Stimulated activated CD4-positive, alpha-beta T cell treated with anti-CD3 and anti-CD28 coated beads, Interleukin-1b, Interleukin-23, amount 100 ng/mL, for 4 hours (primary cell): ENCODE results near the gene REG3G.

ENCODE experiments used
- DNase-seq, 2 donors: peaks; one replicate each; pipeline ENCODE4 v3.0.0-alpha.2; 2020; ENCODE audit warnings: low read depth in 2 of 2

The REG3G gene

GRCh38 chr2:79025421-79025820 lies at the start of gene REG3G:
REG3G (plus strand) TSS chr2:79025702; CDS start chr2:79026094, 392 bp downstream.
- no peak for DNase-seq

GRCh38 chr2:78977661-78978145 lies 47.8 kb upstream of the REG3G start:
- no peak for DNase-seq

DNA sequence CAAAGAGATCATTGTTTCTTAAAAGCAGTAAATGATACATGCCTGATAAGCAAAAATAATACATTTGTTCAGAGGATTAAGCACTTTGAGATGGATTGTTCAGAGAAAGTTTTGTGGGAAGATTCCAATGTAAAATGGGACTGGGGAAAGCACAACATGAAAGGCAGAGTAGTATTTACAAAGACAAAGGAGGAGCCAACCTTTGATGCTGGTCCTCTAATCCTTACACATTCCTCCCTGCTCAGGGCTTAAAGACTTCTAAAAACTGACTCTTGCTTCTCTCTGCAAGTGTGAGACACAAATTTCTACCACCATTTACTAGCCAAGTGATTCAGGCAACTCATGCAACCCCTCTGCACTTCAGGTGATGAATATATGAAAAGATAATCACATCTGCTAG lies 47.2 kb upstream of the REG3G start:
- no peak for DNase-seq

GRCh38 chr2:78979380-78980151 lies 45.9 kb upstream of the REG3G start:
- DNase-seq: no peak

GRCh38 chr2:78980152-78980465 lies 45.4 kb upstream of the REG3G start:
- DNase-seq: no peak

GRCh38 chr2:78980871-78981270 lies 44.6 kb upstream of the REG3G start:
- DNase-seq: no peak

DNA sequence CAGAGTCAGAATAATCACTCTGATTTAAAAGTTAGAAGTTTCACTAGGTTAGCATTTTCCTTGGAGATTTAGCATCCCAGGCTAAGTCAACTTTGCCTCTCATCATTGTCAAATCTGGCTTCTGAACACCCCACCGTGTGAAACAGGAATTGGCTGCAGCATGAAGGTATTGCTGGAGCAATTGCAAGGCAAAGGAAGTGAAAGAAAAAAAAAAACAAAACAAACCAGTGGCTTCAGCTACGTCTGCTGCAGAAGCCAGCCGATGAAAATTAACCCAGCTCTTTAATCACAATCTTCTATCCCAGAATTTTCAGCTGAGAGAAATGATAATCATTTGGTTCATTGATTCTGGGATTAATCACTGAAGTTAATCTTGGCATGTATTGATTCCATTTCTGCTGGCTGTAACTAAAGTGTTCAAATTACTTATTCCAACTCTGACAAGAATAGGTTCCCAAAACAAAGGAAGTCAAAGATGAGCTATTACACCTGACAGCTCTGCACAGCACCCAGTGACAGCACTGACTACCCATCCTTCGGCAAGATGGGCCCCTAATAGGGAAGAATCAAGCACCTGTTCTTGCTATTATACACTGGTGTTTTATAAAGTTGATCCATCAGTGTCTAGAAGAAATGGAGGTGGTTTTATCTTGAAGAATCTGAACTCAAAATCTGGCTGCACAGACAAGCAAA lies 42.7 kb upstream of the REG3G start:
- no peak for DNase-seq

DNA sequence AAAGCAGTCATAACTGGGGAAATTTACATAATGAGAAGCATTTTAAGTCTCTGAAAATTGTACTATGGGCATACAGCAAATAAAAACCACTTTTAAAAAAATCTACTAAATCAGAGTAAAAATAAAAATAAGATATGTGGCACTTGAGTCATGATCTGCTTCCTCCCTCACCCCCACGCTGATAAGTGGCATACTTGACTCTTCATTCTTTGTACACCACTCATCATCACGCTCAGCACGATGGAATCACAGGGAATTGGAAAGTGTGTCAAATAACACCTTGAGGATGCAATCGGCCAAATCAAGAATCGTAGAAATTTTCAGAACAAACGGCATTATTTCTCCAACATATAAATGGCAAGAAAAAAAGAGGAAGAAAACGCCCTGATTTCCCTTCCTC lies 41.1 kb upstream of the REG3G start:
- no peak for DNase-seq

- DNase-seq: no peak
Measured at GRCh38 chr2:78985558-78985957, 39.9 kb upstream of the REG3G start.

DNA sequence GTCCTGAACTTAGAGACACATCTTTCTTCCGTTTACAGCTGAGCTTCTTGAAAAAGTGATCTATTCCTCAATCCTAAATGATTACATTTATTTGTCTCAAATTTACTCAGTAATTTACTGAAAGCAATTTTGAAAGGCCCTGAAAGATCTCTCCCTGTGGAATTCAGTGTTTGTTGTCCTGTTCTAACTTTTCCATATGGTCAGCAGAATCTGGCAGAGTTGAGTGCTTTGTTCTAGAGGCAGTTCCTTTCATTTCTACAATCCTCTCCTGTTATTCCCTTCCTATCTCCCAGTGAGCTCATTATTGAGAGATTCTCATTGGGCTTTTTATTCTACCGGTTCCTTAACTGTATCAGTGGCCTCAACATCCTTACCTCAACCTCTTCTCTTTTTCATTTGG lies 36.5 kb upstream of the REG3G start:
- no peak for DNase-seq

- DNase-seq: no peak
Measured at GRCh38 chr2:78992451-78992806, 33.1 kb upstream of the REG3G start.

GRCh38 chr2:78992807-78993517 lies 32.5 kb upstream of the REG3G start:
- no peak for DNase-seq

DNA sequence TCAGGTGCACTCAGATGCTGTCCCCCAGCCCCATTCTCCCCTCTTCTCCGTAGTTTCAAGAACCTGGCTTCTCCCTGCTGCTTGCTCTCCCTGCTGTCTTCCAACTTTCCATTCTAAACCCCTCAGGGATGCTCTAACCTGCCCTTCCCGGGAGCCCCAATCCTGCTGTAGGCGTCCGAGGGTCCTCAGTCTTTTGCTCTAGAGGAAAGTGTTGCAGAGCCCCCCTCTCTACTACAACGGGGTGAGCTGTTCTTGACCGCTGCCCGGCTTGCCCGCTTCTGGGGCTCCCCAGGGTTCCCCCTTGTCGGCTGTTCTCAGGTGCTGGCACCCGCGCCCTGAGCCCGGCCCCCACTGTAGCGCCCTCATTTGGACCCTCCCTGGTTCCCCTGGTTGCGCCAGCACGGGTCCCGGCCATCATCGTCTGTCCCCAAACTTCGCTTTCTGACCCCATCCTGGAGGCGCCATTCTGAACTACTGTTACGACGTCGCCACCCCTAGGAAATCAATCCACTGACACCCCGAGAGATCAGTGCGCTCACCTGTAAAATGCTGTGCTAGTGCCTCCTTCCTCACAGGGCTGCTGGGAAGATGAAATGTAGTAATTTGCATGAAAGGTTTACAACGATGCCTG lies 31.9 kb upstream of the REG3G start:
- DNase-seq: no peak

DNA sequence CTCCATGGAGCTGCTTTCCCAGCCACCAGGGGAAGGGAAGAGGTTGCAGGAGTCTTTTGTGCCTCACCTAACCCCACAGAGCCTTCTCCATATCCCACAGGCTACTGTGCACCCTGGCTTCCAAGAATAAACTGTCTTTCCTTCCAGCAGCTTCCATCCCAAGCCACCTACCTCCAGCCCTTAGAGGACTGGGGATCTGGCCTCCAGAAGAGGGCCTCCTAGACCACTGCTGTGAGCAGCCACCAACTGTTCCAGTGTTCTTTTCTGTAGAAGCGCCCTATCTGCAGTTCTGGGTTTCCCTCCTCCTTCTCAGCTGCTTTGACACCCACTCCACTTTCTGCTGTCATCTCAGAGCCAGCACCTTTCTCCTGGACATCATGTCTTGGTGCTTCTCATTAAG lies 30.7 kb upstream of the REG3G start:
- DNase-seq: no peak

DNA sequence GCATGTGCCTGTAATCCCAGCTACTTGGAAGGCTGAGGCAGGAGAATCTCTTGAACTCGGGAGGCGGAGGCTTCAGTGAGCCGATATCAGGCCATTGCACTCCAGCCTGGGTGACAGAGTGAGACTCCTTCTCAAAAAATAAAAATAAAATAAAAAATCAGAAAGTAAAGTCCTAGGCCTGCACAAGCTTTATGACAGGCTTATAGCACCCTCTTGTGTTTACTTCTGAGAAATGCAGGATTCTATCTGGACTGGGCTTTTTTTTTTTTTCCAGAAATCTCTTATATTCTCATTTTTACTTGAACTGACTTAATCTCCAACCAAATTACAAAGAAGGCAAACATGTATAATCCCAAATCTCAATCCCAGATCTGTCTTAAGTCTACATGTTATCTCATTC lies 26.1 kb upstream of the REG3G start:
- no peak for DNase-seq

GRCh38 chr2:79000008-79000576 lies 25.4 kb upstream of the REG3G start:
- DNase-seq: no peak

GRCh38 chr2:79001285-79001684 lies 24.2 kb upstream of the REG3G start:
- no peak for DNase-seq

- DNase-seq: no peak
Measured at GRCh38 chr2:79004680-79005079, 20.8 kb upstream of the REG3G start.

- DNase-seq: no peak
Measured at GRCh38 chr2:79005216-79005615, 20.3 kb upstream of the REG3G start.

- DNase-seq: no peak
Measured at GRCh38 chr2:79009388-79009787, 16.1 kb upstream of the REG3G start.

- no peak for DNase-seq
Measured at GRCh38 chr2:79011496-79011895, 14.0 kb upstream of the REG3G start.

- no peak for DNase-seq
Measured at GRCh38 chr2:79013629-79014028, 11.9 kb upstream of the REG3G start.
